HG02642 (cell line): Measurements from ENCODE around the gene COMMD10.
A peak's percentile ranks its signal among the peaks of the same experiment; 100 is the strongest.
"Not testable (repeated sequence)": the region's sequence is repeated elsewhere in the genome, so short reads cannot be mapped to it uniquely, and the experiment has no call there.

Source experiments
- ATAC-seq: cut with Tn5 transposase; IDR thresholded peaks from one replicate; pipeline ENCODE4 v1.9.1; 2021; ENCODE audit warnings: mild to moderate bottlenecking; ENCODE audit not compliant: unreplicated experiment, poor library complexity

The COMMD10 gene

DNA sequence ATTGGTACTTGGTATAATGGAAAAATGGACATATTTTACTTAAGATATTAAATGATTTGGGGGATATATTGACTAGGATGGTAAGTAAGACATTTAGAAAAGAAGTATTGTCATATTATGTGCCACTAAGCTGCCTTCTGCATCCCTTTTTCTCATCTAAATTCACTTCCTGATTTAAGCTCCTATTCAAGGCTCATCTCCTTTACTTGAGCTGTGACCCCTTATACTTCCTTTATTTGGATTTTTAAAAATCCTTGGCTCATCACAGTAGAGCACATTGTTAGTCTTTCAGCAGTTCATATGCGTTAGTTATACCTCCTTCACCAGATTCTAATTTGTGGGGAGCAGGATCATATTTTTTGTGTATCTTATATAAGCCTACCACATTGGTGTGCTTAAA lies 6.6 kb downstream of the COMMD10 start:
- ATAC-seq = no peak

DNA sequence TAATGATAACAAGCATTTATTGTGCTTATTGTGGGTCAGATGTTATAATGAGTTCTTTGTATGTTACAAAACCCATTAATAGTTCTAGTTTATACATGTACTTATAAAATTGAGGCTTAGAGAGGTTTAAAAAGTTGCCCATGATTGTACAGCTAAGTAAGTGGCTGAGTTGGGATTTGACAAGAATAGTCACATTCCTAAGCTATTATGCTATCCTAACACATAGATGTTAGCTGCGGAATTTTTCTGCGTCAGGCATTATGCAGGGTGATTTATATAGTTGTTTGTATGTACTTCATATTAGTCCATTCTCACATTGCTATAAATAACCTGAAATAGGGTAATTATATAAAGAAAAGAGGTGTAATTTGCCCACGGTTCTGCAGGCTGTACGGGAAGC lies 12.5 kb downstream of the COMMD10 start:
- ATAC-seq = no peak

DNA sequence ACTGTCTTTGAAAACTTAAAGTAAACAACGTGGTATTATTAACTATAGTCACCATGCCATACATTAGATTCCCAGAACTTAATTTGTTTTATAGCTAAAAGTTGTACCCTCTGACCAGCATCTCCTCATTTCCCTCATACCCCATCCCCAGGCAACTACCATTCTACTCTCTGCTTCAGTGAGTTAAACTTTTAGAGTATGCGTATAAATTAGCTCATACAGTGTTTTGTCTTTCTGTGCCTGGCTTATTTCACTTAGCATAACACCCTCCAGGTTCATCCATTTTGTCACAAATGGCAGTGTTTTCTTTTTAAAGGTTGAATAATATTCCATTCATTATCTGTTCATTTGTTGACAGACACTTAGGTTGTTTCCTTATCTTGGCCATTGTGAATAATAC lies 14.2 kb downstream of the COMMD10 start:
- no peak for ATAC-seq

DNA sequence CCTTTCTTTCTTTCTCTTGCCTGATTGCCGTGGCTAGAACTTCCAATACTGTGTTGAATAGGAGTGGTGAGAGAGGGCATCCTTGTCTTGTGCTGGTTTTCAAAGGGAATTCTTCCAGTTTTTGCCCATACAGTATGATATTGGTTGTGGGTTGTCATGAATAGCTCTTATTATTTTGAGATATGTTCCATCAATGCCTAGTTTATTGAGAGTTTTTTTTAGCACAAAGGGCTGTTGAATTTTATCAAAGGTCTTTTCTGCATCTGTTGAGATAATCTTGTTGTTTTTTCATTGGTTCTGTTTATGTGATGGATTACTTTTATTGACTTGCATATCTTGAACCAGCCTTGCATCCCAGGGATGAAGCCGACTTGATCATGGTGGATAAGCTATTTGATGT lies 20.1 kb downstream of the COMMD10 start:
- not testable (repeated sequence) for ATAC-seq

DNA sequence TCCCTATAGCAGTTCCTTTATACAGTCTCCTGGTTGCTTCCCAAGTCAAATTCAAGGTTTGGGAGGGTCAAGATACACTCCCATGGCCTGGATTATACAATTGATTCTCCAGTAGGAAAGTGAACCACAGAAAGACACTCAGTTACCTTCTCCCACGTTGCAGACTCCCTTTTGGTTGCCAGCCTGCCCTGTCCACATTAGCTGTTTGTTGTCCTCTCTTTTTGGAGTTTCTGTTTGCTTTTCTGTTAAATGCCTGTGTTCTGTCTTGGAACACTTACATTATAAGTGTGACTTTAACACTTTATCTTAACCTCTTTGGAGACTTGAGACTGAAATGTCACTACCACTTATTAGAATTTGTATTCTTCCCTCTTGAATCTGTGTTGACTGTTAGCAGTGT lies 30.3 kb downstream of the COMMD10 start:
- ATAC-seq = no peak

DNA sequence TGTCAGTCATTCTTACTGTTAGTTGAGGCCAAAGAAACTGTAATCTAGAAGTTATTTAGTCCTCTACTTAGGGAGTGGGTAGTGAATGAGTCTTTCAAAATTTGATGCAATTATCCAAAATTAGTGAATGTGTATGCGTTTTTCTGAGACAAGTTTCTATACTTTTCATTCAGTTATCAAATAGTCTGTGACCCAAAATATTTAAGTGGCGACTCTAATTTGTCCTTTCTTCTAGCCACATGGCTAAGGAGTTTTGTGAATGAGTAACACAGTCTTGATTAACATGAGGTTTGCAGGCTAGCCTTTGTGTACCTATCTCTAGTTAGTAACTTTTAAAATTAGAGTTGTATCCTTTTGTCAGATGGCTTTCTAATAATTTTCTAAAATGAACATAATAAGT lies 45.6 kb downstream of the COMMD10 start:
- no peak for ATAC-seq

DNA sequence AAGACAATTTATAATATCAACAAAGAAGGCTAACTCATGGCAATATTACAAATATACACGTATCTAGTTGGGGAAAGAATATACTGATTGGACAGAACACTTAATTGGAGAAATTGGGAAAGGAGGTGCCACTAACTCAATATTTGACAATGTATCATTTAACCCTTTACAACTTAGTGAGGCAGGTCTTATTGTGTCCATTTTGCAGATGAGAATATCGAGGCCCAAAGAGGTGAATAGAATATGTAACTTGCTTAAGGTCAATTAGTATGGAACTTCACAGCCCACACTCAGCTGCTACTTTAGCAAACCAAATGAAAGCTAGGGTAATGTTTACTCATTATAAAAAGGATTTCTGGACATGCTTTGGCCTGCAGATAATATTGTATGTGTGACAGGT lies 46.2 kb downstream of the COMMD10 start:
- no peak for ATAC-seq

DNA sequence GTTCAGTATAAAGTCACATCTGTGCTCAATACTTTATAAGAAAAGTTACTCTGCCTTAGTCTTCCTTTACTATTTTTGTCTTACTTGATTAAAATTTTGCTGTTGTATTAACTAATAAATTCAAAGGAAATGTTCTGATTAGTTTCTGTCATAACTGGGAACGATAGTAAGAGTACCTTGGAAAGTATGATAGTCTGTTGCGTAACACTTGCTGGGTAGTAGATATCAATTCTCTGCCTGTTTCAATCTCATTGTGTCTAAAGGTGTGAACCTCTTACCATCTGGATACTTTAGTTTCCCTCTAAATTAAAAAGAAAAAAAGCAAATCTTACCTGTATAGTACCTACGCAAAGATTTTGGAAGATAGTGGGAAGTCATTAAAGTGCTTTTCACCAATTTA lies 48.5 kb downstream of the COMMD10 start:
- ATAC-seq = no peak

DNA sequence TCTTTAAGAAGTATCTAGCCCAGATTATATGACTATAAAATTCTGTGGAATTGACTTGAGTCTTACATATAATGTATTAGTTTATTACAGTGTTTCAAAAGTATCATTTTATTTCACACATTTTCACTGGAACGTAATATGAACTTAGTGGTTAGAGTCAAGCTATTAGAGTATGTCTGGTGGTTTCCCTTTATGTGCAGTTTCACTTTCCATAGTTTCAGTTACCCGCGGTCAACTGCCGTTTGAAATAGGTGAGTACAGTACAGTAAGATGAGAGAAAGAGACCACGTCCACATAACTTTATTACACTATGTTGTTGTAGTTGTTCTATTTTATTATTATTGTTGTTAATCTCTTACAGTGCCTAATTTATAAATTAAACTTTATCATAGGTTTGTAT lies 50.5 kb downstream of the COMMD10 start:
- ATAC-seq = peak; percentile 99

DNA sequence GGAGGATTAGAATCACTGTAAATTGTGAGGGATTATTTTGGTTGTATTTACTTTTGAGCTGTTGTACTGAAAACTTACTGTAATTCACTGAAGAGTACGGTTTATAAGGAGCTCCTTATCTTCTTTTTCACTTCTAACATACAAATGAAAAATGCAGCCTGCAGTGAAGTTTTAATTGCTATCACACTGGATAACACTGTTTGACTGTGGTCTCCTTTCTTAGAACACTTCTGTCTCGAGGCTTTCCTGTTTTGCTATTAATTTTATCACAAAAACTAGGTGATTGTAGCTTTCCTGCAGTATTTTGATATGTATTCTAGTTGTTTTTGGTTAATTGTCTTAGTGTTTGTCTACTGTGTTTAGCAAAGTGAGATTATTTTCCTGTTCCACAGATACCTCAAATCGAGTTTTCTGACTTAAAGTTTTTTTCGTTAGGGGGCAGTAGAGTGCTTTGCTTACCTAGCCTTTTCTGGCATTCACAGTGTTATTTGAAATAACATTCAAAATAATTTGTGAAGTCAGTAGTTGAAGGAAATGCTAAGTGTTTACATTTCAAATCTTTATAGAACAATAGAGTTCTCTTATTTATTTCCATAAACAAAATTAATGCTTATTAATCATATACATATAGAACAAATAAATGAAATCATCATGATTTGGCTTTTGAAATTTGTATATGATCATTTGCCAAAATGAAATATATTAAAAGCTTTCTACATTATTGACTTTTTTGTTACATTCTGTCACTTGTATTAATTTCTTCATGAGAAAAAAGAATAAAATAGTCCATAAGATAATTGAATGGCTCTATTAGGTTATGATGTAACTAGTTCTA lies 52.9 kb downstream of the COMMD10 start:
- no peak for ATAC-seq

DNA sequence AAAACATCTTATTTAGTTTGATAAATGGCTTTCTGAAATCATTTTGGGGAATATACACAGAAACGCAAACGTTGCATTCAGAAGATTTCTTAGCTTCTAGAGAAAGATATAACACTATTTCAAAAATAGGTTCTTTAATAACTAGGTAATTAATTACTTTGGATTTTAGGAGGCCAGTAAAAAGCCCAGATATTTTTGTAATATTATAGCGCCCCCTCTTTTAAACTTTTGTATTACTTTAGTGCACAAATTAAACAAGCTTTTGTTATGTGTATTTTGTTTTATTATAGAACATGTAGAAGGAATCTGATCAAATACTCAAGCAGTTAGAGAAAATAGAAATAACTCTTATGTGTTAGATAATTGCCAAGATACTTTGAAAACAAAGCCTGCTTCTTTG lies 57.7 kb downstream of the COMMD10 start:
- ATAC-seq = no peak

DNA sequence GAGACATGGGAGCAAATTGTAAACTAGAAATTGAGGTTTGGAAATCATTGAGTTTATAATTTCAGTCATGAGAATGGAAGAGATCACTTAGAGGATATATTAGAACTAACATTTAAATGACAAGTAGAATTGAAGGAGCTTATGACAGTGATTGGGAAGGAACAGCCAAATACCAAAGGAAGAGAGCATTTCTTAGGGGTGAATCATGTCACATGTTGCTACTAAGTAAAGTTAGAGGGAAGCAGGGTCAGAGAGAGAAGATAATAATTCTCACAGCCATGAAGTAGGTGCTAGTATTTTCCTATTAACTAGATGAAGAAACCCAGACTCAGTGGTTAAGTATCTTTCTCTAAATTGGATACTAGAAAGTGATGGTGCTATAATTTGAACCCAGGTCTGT lies 59.3 kb downstream of the COMMD10 start:
- no peak for ATAC-seq

DNA sequence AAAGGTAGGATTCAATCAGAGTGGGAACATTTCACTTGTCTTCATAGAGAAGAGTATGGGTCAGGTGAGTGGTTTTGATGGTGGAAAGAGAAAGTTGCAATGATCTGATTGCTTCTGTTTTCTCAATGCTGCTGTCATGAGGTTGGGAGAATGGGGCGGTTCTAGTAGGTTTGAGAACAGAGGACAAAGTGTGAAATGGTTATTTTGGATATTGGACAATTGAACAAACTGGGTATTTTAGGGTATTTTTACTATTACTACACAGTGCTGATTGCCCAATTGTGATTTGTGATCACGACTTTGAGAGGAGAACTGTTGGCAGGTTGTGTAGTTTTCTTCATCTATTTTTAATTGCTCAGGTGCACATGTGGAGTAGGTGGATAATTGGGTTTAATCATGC lies 60.2 kb downstream of the COMMD10 start:
- no peak for ATAC-seq

DNA sequence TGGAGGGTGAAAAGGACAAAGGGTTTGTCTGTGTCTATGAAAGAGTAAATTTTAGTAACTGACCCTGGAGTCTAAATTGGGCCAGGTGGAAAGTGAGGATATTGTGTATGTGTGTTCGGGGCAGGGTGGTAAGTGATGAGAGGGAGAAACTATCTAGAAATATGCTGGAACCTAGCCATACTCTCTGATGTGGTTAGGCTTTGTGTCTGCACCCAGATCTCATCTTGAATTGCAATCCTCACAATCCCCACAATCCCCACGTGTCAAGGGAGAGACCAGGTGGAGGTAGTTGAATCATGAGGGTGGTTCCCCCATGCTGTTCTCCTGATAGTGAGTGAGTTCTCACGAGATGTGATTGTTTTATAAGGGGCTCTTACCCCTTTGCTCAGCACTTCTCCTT lies 60.6 kb downstream of the COMMD10 start:
- ATAC-seq = no peak

DNA sequence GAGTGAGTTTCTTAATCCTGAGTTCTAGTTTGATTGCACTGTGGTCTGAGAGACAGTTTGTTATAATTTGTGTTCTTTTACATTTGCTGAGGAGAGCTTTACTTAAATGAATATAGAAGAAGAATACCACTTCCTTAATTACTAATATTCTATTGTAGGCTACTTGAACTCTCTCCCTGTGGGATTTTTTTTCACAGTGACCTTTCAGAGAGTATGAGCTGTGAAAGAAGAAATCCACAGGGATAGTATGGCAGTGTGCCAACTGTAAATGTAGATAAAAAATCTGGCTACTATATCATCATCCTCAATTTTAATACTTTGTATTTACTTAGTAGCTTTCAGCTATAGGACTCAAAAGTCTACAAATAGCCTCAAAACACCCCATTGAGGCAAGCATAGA lies 67.3 kb downstream of the COMMD10 start:
- ATAC-seq = no peak

DNA sequence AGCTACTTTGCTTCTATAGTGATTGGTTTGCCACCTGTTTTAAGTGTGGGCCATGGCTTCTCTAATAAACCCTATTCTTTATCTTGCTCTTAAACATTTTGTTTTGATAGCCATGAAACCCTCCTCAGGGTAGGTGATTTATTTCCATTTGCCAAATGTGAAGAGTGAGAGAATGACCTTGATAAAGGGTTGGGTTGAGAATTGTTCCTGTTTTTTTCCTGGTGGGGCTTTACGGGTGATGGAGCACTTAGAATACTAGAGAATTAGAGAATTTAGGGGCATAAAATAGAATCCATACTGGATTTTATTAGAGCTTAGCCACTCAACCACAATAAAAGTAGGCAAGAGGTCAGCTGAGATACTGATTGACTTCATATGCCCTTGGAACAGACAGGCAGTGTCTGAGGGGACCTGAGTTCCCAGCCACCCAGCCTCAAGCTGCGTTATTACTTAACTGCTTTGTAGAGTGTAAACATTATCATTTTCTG lies 68.9 kb downstream of the COMMD10 start:
- ATAC-seq = no peak

DNA sequence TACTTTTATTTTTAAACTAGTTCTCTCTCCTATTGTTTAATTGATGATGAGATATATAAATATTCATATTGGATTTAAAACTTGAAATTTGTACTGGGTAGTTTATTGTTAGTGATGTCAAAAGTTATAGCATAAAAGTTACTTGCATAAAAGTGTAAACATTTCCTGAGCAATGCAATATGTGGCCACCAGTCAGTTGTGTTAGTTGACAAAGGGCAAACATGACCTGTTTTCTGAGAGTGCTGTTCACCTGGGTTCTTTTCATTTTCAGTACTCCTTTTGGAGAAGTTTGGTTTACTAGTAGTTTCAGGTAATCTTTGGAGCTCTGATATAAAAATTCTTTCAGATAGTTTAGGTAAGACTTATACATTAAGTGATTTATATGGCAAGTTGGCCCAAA lies 69.4 kb downstream of the COMMD10 start:
- ATAC-seq = no peak

DNA sequence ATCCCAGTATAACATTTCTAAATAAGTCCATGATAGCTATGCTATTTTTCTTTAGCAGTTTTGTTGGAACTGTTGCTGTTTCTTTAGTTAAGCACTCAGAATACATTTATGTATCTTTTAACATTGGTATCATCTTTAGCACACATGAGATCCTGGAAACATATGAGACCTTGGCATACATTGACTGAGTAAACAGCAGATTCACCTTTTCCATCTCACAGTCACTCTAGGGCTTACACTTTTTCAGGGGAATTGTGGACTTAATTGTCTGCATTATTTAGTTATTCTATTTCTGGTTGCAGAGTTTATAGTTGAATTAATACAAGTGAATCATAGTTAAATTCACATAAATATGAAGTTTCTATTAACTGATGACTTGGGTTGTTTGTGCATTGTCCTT lies 70.1 kb downstream of the COMMD10 start:
- no peak for ATAC-seq

DNA sequence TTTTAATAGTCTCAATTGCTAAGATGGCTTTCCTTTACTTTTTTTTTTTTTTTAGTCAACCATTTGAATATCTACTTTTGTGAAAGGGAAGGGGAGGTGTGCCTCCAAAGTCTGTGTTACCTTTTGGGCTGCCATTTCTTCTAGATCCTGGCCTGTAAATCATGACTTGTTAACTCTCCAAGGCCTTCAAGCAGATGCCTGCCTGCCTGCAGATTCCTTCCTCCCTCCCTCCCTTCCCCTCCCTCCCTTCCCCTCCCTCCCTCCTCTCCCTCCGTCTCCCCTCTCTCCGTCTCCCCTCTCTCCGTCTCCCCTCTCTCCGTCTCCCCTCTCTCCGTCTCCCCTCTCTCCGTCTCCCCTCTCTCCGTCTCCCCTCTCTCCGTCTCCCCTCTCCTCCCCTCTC lies 73.1 kb downstream of the COMMD10 start:
- no peak for ATAC-seq

DNA sequence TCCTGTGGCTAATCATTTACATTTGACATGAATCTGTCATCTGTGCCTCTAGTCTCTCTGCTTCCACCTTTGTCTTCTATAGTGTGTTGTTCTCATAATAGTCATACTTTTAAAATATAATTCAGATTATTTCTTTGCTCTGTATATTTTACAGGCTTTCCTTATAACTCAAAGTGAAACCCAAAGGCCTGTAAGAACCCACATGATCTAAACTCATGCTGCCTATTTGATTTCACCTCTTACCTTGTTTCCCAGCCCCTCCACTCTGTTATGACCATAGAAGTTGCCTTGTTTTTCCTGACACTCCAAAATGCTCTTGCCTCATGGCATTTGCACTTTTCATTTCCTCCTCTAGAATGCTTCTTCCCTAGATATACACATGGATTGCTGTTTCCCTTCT lies 74.2 kb downstream of the COMMD10 start:
- ATAC-seq = no peak

DNA sequence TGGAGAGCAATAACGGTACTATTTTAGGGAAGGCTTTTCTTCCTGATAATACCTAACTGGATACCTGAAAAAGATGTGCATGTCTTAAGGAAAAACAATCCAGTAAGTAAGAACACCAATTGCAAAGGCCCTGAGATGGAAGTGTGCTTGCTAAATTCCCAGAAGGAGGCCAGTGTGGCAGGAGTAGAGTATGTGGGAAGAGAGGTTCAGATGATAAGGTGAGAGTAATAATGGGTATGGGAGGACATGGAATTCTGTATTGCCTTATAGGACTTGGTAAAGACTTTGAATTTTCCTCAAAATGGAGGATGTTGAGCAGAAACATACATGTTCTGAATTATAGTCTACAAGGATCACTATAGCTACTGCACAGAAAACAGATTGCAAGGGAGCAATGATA lies 89.3 kb downstream of the COMMD10 start:
- ATAC-seq = no peak

DNA sequence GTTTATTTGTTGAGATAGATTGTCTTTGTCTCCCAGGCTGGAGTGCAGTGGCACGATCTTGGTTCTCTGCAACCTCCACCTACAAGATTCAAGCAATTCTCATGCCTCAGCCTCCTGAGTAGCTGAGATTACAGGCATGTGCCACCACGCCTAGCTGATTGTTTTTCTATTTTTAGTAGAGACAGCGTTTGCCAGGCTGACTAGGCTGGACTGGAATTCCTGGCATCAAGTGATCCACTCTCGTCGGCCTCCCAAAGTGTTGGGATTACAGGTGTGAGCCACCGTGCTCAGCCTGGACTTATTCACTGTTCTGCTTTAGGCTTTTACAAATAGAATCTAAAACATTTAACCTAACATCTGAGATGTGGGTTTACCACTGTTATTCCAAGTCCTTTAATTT lies 91.3 kb downstream of the COMMD10 start:
- ATAC-seq = no peak
